ENCODE results near the gene LMX1B.

Gene LMX1B

GRCh38 chr9:126668058-126668457, 54.3 kb downstream of the LMX1B start:
- H3K27me3 ChIP-seq (ENCODE audit: control insufficient read depth in 1 of 2, insufficient read depth in 2 of 2, low read length in 2 of 2) = peaks cover 52 to 81% of the 10 kb centered on the region in 2 donors

DNA sequence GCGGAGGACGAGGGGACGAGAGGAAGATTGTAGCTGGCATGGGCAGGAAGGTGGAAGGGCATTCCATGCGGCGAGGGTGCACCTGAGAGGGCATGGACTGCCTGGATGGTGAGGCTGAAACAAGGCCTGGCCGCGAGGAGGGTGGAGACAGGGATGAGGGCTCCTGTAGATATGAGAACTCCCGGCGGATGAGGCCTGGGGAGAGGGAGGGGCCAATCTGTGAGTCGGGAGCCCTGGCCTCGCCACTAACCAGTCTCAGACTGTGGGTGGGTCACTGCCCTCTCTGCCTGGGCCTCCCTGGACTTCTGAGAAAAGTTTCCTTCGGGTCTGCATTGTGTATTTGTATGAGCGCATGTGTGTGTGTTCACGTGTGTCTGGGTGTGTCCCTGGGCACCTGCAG, 55.4 kb downstream of the LMX1B start:
- H3K27me3 ChIP-seq (ENCODE audit: control insufficient read depth in 1 of 2, insufficient read depth in 2 of 2, low read length in 2 of 2) = peaks cover 62 to 85% of the 10 kb centered on the region in 2 donors
- H3K4me1 ChIP-seq (ENCODE audit: control insufficient read depth in 1 of 2, insufficient read depth in 2 of 2, low read length in 2 of 2) = no peaks in the 10 kb centered on the region
- no peak overlapping the region for H3K4me3 ChIP-seq (ENCODE audit: low read depth in 1 of 2, low read length in 2 of 2)
- no peaks in the 10 kb centered on the region for H3K36me3 ChIP-seq (ENCODE audit: control insufficient read depth in 1 of 2, insufficient read depth in 2 of 2, low read length in 2 of 2)
- no peak overlapping the region for H3K27ac ChIP-seq (ENCODE audit: low read depth, low read length)
- no peaks in the 10 kb centered on the region for H3K9me3 ChIP-seq (ENCODE audit: control insufficient read depth in 1 of 2, low read length in 2 of 2)
- no peak overlapping the region for H3K9ac ChIP-seq (ENCODE audit: low read depth in 1 of 2, low read length in 2 of 2)

More at GRCh38 chr9:126668058-126668457, 54.3 kb downstream of the LMX1B start:
- H3K9ac ChIP-seq (ENCODE audit: low read depth in 1 of 2, low read length in 2 of 2) = no peak overlapping the region
- no peaks in the 10 kb centered on the region for H3K9me3 ChIP-seq (ENCODE audit: control insufficient read depth in 1 of 2, low read length in 2 of 2)
- H3K4me1 ChIP-seq (ENCODE audit: control insufficient read depth in 1 of 2, insufficient read depth in 2 of 2, low read length in 2 of 2) = peaks cover 0 to 5% of the 10 kb centered on the region in 2 donors
- no peaks in the 10 kb centered on the region for H3K36me3 ChIP-seq (ENCODE audit: control insufficient read depth in 1 of 2, insufficient read depth in 2 of 2, low read length in 2 of 2)
- H3K4me3 ChIP-seq (ENCODE audit: low read depth in 1 of 2, low read length in 2 of 2) = no peak overlapping the region
- H3K27ac ChIP-seq (ENCODE audit: low read depth, low read length) = no peak overlapping the region

GRCh38 chr9:126670270-126670669, 56.5 kb downstream of the LMX1B start:
- Histone ChIP-seq H3K36me3 (ENCODE audit: control insufficient read depth in 1 of 2, insufficient read depth in 2 of 2, low read length in 2 of 2) (no peaks in the 10 kb centered on the region), H3K4me1 (ENCODE audit: control insufficient read depth in 1 of 2, insufficient read depth in 2 of 2, low read length in 2 of 2) (no peaks in the 10 kb centered on the region), H3K27me3 (ENCODE audit: control insufficient read depth in 1 of 2, insufficient read depth in 2 of 2, low read length in 2 of 2) (peaks cover 67 to 86% of the 10 kb centered on the region in 2 donors), H3K9me3 (ENCODE audit: control insufficient read depth in 1 of 2, low read length in 2 of 2) (no peaks in the 10 kb centered on the region), H3K4me3 (ENCODE audit: low read depth in 1 of 2, low read length in 2 of 2) (no peak overlapping the region), H3K9ac (ENCODE audit: low read depth in 1 of 2, low read length in 2 of 2) (no peak overlapping the region), H3K27ac (ENCODE audit: low read depth, low read length) (no peak overlapping the region)

GRCh38 chr9:126671381-126671831, 57.7 kb downstream of the LMX1B start:
- Histone ChIP-seq H3K9ac (ENCODE audit: low read depth in 1 of 2, low read length in 2 of 2) (no peak overlapping the region), H3K9me3 (ENCODE audit: control insufficient read depth in 1 of 2, low read length in 2 of 2) (no peaks in the 10 kb centered on the region), H3K36me3 (ENCODE audit: control insufficient read depth in 1 of 2, insufficient read depth in 2 of 2, low read length in 2 of 2) (no peaks in the 10 kb centered on the region), H3K27ac (ENCODE audit: low read depth, low read length) (no peak overlapping the region), H3K4me1 (ENCODE audit: control insufficient read depth in 1 of 2, insufficient read depth in 2 of 2, low read length in 2 of 2) (no peaks in the 10 kb centered on the region), H3K4me3 (ENCODE audit: low read depth in 1 of 2, low read length in 2 of 2) (no peak overlapping the region), H3K27me3 (ENCODE audit: control insufficient read depth in 1 of 2, insufficient read depth in 2 of 2, low read length in 2 of 2) (peaks cover 61 to 81% of the 10 kb centered on the region in 2 donors)

DNA sequence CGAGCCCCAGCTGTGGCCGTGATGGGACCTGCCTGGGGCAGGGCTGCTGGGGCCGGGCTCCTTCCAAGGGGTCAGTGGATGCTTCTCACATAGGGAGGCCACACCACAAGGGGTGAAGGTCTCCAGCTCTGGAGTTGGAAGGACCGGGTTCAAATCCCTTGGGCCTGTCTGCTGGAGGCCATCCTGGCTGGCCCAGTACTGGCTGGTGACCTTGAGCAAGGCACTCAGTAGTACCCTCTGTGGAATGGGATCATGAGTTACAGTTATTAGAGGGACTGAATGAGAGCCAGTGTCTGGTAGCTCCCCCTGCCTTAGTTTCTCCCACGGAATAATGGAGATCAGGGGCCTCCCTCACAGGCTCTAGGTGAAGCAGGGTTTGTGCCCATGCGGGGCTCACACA, 58.3 kb downstream of the LMX1B start:
- Histone ChIP-seq H3K4me3 (ENCODE audit: low read depth in 1 of 2, low read length in 2 of 2) (no peak overlapping the region), H3K4me1 (ENCODE audit: control insufficient read depth in 1 of 2, insufficient read depth in 2 of 2, low read length in 2 of 2) (no peaks in the 10 kb centered on the region), H3K27me3 (ENCODE audit: control insufficient read depth in 1 of 2, insufficient read depth in 2 of 2, low read length in 2 of 2) (peaks cover 66 to 82% of the 10 kb centered on the region in 2 donors), H3K9me3 (ENCODE audit: control insufficient read depth in 1 of 2, low read length in 2 of 2) (no peaks in the 10 kb centered on the region), H3K27ac (ENCODE audit: low read depth, low read length) (no peak overlapping the region), H3K9ac (ENCODE audit: low read depth in 1 of 2, low read length in 2 of 2) (no peak overlapping the region), H3K36me3 (ENCODE audit: control insufficient read depth in 1 of 2, insufficient read depth in 2 of 2, low read length in 2 of 2) (no peaks in the 10 kb centered on the region)

GRCh38 chr9:126672634-126673284, 59.0 kb downstream of the LMX1B start:
- H3K9me3 ChIP-seq (ENCODE audit: control insufficient read depth in 1 of 2, low read length in 2 of 2) = no peaks in the 10 kb centered on the region
- H3K27me3 ChIP-seq (ENCODE audit: control insufficient read depth in 1 of 2, insufficient read depth in 2 of 2, low read length in 2 of 2) = peaks cover 66 to 82% of the 10 kb centered on the region in 2 donors
- no peaks in the 10 kb centered on the region for H3K36me3 ChIP-seq (ENCODE audit: control insufficient read depth in 1 of 2, insufficient read depth in 2 of 2, low read length in 2 of 2)
- H3K27ac ChIP-seq (ENCODE audit: low read depth, low read length) = no peak overlapping the region
- no peaks in the 10 kb centered on the region for H3K4me1 ChIP-seq (ENCODE audit: control insufficient read depth in 1 of 2, insufficient read depth in 2 of 2, low read length in 2 of 2)
- H3K4me3 ChIP-seq (ENCODE audit: low read depth in 1 of 2, low read length in 2 of 2) = no peak overlapping the region
- no peak overlapping the region for H3K9ac ChIP-seq (ENCODE audit: low read depth in 1 of 2, low read length in 2 of 2)

GRCh38 chr9:126673689-126674364, 60.1 kb downstream of the LMX1B start:
- Histone ChIP-seq H3K9me3 (ENCODE audit: control insufficient read depth in 1 of 2, low read length in 2 of 2) (no peaks in the 10 kb centered on the region), H3K36me3 (ENCODE audit: control insufficient read depth in 1 of 2, insufficient read depth in 2 of 2, low read length in 2 of 2) (no peaks in the 10 kb centered on the region), H3K27me3 (ENCODE audit: control insufficient read depth in 1 of 2, insufficient read depth in 2 of 2, low read length in 2 of 2) (peaks cover 69 to 77% of the 10 kb centered on the region in 2 donors), H3K27ac (ENCODE audit: low read depth, low read length) (no peak overlapping the region), H3K9ac (ENCODE audit: low read depth in 1 of 2, low read length in 2 of 2) (no peak overlapping the region), H3K4me1 (ENCODE audit: control insufficient read depth in 1 of 2, insufficient read depth in 2 of 2, low read length in 2 of 2) (no peaks in the 10 kb centered on the region), H3K4me3 (ENCODE audit: low read depth in 1 of 2, low read length in 2 of 2) (no peak overlapping the region)

GRCh38 chr9:126674365-126675146, 60.8 kb downstream of the LMX1B start:
- Histone ChIP-seq H3K27ac (ENCODE audit: low read depth, low read length) (no peak overlapping the region), H3K4me3 (ENCODE audit: low read depth in 1 of 2, low read length in 2 of 2) (no peak overlapping the region), H3K36me3 (ENCODE audit: control insufficient read depth in 1 of 2, insufficient read depth in 2 of 2, low read length in 2 of 2) (no peaks in the 10 kb centered on the region), H3K9ac (ENCODE audit: low read depth in 1 of 2, low read length in 2 of 2) (no peak overlapping the region), H3K9me3 (ENCODE audit: control insufficient read depth in 1 of 2, low read length in 2 of 2) (no peaks in the 10 kb centered on the region), H3K4me1 (ENCODE audit: control insufficient read depth in 1 of 2, insufficient read depth in 2 of 2, low read length in 2 of 2) (no peaks in the 10 kb centered on the region), H3K27me3 (ENCODE audit: control insufficient read depth in 1 of 2, insufficient read depth in 2 of 2, low read length in 2 of 2) (peaks cover 73 to 75% of the 10 kb centered on the region in 2 donors)

- Histone ChIP-seq H3K4me3 (ENCODE audit: low read depth in 1 of 2, low read length in 2 of 2) (no peak overlapping the region), H3K9me3 (ENCODE audit: control insufficient read depth in 1 of 2, low read length in 2 of 2) (no peaks in the 10 kb centered on the region), H3K36me3 (ENCODE audit: control insufficient read depth in 1 of 2, insufficient read depth in 2 of 2, low read length in 2 of 2) (no peaks in the 10 kb centered on the region), H3K9ac (ENCODE audit: low read depth in 1 of 2, low read length in 2 of 2) (no peak overlapping the region), H3K4me1 (ENCODE audit: control insufficient read depth in 1 of 2, insufficient read depth in 2 of 2, low read length in 2 of 2) (no peaks in the 10 kb centered on the region), H3K27me3 (ENCODE audit: control insufficient read depth in 1 of 2, insufficient read depth in 2 of 2, low read length in 2 of 2) (peaks cover 71 to 75% of the 10 kb centered on the region in 2 donors), H3K27ac (ENCODE audit: low read depth, low read length) (no peak overlapping the region)
Observed at GRCh38 chr9:126675147-126675467, 61.4 kb downstream of the LMX1B start.

DNA sequence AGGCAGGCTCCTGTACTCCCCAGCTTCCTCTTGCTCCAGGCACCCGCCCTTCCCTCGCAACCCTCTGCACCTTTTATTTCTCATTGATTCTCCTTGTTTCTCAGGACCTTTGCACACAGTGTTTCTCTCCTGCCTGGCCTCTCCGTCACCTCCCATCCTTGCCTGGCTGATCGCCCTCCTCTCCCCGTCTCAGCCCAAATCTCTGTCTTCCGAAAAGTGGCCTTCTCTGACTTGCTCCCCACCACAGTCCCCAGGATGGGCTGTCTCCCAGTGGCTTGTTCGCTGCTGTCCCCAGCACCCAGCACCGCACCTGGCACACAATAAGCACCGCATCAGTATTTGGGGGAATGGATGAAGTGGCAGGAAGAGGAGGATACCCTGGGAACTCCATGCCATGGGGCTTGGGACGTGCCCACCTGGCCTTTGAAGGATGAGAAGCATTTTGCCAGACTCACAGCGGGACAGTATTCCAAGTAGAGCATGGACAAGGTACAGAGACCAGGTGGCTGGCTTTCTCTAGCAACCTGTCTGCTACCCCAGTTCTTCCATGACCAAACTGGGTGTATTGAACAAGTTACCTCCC, 62.5 kb downstream of the LMX1B start:
- H3K4me3 ChIP-seq (ENCODE audit: low read depth in 1 of 2, low read length in 2 of 2) = no peak overlapping the region
- H3K27me3 ChIP-seq (ENCODE audit: control insufficient read depth in 1 of 2, insufficient read depth in 2 of 2, low read length in 2 of 2) = peaks cover 67 to 71% of the 10 kb centered on the region in 2 donors
- H3K4me1 ChIP-seq (ENCODE audit: control insufficient read depth in 1 of 2, insufficient read depth in 2 of 2, low read length in 2 of 2) = no peaks in the 10 kb centered on the region
- H3K9ac ChIP-seq (ENCODE audit: low read depth in 1 of 2, low read length in 2 of 2) = no peak overlapping the region
- H3K36me3 ChIP-seq (ENCODE audit: control insufficient read depth in 1 of 2, insufficient read depth in 2 of 2, low read length in 2 of 2) = no peaks in the 10 kb centered on the region
- H3K9me3 ChIP-seq (ENCODE audit: control insufficient read depth in 1 of 2, low read length in 2 of 2) = no peaks in the 10 kb centered on the region
- H3K27ac ChIP-seq (ENCODE audit: low read depth, low read length) = no peak overlapping the region
